ENCODE results near the gene SZT2.
"Not testable (repeated sequence)": the region's sequence is repeated elsewhere in the genome, so short reads cannot be mapped to it uniquely, and the experiment has no call there.

GRCh38 chr1:43400441-43400840 lies 10.7 kb downstream of the SZT2 start:
- TF ChIP-seq CTCF, POLR2A (IDR thresholded peaks at IDR 0.05): not testable (repeated sequence)

Data from right lobe of liver (tissue), 4 donors.